ENCODE measurements around the gene RYR2.

- no peak for TF ChIP-seq CTCF (IDR thresholded peaks at IDR 0.05)
- TF ChIP-seq POLR2A (IDR thresholded peaks at IDR 0.05), result no peak
These were observed 16.5 kb downstream of the RYR2 start for GRCh38 chr1:237058470-237058869.
